DND-41 (cell line): ENCODE measurements around the gene C22orf23.
"Not testable (repeated sequence)": the region's sequence is repeated elsewhere in the genome, so short reads cannot be mapped to it uniquely, and the experiment has no call there.

Experiments used
- EZH2 ChIP-seq: IDR thresholded peaks from 3 replicates; pipeline ENCODE4 v1.6.1; 2012; ENCODE audit warnings: borderline replicate concordance, low read depth, mild to moderate bottlenecking, moderate library complexity, low read length, inconsistent platforms; ENCODE audit not compliant: severe bottlenecking
- TF ChIP-seq, protein P1 (sequence below): IDR thresholded peaks from 2 replicates; pipeline ENCODE4 v1.5.1; 2012; ENCODE audit warnings: borderline replicate concordance, low read length, moderate library complexity, mild to moderate bottlenecking; ENCODE audit not compliant: poor library complexity, severe bottlenecking; ENCODE audit errors: extremely low read depth

DNA sequence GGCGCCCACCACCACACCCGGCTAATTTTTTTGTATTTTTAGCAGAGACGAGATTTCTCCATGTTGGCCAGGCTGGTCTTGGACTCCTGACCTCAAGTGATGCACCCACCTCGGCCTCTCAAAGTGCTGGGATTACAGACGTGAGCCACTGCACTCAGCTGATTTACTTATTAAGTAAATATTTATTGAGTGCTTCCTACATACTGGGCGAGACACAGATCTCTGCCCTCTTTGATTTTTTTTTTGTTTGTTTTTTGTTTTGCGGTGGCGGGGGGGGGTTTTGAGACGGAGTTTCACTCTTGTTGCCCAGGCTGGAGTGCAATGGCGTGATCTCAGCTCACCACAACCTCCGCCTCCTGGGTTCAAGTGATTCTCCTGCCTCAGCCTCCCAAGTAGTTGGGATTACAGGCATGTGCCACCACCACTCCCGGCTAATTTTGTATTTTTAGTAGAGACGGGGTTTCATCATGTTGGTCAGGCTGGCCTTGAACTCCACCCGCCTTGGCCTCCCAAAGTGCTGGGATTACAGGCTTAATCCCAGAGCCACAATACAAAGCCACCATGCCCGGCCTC, 2.5 kb upstream of the C22orf23 start:
- TF ChIP-seq, protein P1, sequence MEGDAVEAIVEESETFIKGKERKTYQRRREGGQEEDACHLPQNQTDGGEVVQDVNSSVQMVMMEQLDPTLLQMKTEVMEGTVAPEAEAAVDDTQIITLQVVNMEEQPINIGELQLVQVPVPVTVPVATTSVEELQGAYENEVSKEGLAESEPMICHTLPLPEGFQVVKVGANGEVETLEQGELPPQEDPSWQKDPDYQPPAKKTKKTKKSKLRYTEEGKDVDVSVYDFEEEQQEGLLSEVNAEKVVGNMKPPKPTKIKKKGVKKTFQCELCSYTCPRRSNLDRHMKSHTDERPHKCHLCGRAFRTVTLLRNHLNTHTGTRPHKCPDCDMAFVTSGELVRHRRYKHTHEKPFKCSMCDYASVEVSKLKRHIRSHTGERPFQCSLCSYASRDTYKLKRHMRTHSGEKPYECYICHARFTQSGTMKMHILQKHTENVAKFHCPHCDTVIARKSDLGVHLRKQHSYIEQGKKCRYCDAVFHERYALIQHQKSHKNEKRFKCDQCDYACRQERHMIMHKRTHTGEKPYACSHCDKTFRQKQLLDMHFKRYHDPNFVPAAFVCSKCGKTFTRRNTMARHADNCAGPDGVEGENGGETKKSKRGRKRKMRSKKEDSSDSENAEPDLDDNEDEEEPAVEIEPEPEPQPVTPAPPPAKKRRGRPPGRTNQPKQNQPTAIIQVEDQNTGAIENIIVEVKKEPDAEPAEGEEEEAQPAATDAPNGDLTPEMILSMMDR = not testable (repeated sequence)
- TF ChIP-seq EZH2 = not testable (repeated sequence)
